GM12874 (cell line): ENCODE data around the gene APC.

Experiments used
- TF ChIP-seq, protein P1 (sequence below): IDR thresholded peaks from 2 replicates; pipeline ENCODE4 v1.5.1; 2011; ENCODE audit warnings: low read depth, mild to moderate bottlenecking, control low read depth, low read length, moderate library complexity; ENCODE audit not compliant: insufficient read depth

The APC gene

DNA sequence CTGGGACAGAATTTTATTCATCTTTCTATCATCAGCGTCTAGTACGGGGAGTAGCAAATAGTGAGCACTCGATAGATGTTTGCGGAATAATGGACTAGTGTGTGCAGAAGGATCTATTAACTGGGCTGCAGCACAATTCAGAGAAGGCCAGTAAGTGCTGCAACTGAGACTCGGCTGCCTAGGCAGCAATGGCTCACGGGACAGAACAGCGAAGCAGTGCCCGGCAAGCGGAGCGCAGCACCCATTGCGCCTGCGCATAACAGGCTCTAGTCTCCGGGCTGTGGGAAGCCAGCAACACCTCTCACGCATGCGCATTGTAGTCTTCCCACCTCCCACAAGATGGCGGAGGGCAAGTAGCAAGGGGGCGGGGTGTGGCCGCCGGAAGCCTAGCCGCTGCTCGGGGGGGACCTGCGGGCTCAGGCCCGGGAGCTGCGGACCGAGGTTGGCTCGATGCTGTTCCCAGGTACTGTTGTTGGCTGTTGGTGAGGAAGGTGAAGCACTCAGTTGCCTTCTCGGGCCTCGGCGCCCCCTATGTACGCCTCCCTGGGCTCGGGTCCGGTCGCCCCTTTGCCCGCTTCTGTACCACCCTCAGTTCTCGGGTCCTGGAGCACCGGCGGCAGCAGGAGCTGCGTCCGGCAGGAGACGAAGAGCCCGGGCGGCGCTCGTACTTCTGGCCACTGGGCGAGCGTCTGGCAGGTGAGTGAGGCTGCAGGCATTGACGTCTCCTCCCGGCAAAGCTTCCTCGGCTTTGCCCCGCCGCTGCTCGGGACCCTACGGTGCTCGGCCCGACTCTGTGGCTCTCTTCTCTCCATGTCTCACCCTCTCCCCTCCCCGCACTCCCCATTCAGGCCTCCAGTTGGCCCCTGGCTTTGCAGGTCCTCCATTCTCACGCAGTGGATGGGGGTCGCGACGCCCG, 30.2 kb upstream of the APC start:
- TF ChIP-seq, protein P1, sequence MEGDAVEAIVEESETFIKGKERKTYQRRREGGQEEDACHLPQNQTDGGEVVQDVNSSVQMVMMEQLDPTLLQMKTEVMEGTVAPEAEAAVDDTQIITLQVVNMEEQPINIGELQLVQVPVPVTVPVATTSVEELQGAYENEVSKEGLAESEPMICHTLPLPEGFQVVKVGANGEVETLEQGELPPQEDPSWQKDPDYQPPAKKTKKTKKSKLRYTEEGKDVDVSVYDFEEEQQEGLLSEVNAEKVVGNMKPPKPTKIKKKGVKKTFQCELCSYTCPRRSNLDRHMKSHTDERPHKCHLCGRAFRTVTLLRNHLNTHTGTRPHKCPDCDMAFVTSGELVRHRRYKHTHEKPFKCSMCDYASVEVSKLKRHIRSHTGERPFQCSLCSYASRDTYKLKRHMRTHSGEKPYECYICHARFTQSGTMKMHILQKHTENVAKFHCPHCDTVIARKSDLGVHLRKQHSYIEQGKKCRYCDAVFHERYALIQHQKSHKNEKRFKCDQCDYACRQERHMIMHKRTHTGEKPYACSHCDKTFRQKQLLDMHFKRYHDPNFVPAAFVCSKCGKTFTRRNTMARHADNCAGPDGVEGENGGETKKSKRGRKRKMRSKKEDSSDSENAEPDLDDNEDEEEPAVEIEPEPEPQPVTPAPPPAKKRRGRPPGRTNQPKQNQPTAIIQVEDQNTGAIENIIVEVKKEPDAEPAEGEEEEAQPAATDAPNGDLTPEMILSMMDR = 0 out of 2 replicates have a peak, but pooled peaks have one; percentile 0

DNA sequence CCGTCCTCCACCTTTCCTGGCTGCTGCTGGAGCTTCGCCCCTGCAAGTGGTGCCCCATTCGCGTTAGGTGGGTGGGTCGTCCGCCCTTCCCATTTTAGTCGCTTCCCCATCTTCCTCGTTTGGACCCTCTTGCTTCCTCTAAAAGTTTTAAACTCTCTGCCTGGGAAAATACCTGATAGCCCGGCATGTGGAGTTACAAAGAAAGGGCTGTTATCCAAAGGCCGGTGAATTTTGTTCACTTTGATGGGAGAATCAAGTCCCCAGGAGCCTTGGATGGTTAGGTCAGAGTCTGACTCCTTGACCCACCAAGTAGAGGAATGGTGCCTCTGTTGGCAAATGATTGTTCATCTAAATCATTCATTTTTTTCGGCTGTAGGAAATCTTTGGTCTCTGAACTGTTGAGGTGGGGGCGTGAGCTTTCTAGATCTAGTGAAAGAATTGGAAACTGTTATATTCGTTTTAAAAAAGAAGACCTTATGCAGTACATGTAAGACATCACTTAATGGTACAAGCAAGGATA, 29.5 kb upstream of the APC start:
- TF ChIP-seq, protein P1 = no peak

DNA sequence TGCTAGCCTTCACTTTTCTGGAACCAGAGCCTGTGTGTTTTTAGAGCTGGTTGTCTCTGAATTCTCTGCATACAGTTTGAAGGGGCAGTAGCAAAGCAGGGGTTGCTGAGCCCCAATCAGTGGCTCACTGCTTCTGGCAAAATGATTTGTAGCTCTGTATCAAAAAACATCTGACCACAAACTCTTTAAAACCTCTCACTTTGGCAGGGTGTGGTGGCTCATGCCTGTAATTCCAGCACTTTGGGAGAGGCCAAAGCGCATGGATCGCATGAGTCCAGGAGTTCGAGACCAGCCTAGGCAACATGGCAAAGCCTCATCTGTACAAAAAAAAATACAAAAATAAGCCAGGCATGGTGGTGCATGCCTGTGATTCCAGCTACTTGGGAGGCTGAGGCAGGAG, 28.3 kb upstream of the APC start:
- TF ChIP-seq, protein P1 = no peak

DNA sequence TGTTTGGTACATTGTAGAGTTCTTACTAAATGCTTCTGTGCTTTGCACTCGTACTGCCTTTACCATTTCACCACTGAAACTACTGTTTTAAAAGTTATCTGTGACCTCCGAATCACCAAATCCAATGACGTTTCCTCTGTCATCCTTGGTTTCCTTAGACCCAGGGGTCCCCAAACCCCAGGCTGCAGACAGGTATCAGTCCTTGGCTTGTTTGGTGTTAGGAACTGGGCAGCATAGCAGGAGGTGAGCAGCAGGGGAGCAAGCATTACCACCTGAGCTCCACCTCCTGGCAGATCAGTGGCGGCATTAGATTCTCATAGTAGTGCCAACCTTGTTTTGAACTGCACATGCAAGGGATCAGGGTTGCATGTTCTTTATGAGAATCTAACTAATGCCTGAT, 26.8 kb upstream of the APC start:
- TF ChIP-seq, protein P1 = no peak

DNA sequence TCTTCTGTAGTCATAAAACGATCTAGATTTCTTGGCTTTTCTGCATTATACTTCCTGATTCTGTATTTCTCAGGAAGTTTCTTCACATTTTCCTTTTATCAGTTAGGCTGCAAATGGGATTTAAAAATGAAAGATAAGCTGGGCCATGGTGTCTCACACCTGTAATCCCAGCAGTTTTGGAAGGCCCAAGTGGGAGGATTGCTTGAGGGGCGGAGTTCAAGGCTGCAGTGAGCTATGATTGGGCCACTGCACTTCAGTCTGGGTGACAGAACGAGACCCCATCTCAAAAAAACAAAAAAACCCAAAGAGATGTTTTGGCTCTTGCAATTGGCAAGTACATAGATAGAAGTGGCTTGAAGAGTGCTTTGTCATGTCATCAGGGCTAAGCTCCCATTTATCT, 26.2 kb upstream of the APC start:
- TF ChIP-seq, protein P1 = no peak

DNA sequence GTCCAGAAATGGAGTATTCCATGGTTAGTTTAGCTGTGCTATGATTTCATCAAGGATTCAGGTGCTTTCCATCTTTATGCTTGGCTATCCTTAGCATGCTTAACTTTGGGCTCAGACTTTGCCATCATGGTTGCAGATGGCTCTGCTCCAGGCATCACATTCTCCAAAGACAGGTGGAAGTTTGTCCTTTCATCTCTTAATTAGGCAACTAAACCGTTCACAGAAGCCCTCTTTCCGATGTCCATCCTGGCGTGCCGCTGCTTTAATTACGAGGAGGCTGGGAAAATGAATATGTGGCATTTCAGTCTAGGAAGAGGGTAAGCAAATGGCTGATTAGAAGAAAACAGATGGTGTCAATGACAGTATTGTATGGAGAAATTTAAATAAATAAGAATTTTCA, 24.5 kb upstream of the APC start:
- TF ChIP-seq, protein P1 = no peak

DNA sequence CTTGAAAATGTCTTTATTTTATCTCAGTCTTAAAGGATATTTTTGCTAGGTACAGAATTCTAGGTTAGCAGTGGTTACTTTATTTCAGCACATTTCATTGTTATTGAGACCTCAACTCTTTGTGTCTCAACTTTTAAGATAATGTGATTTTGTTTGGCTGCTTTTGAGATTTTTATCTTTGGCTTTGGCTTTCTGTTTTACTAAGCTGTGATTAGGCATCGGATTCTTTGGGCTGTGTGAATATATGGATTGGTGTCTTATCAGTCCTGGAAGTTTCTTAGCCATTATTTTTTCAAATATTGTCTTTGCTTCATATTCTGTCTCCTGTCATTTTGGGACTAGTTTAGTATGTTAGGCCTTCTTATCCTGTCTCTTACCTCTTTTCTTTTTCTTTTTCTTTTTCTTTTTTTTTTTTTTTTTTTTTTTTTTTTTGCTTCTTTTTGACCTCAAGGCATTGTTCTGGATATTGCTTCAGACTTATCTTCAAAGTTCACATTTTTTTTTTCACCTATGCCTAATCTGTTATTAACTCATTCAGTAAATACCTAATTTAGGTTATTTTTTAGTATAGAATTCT, 20.1 kb upstream of the APC start:
- TF ChIP-seq, protein P1 = no peak
